ENCODE results near the gene DYNLL2. TPM values are rescaled to one million over a fixed set of nuclear protein-coding genes. Genes with fewer than 3 reads are reported as not detected.

Gene DYNLL2
- total RNA-seq, 1 experiment from 2014 or later: 38.7 TPM

- Histone ChIP-seq H3K23me2 (ENCODE audit: insufficient read length, low read depth, low read length, poor library complexity, severe bottlenecking) (no peaks in the 10 kb centered on the region), H3K18ac (ENCODE audit: insufficient read length, low read depth, low read length) (no peak overlapping the region), H3K23ac (ENCODE audit: insufficient read length, low read depth, low read length) (no peak overlapping the region), H3K9me3 (ENCODE audit: control insufficient read depth, low read depth, low read length) (no peaks in the 10 kb centered on the region), H3K56ac (ENCODE audit: insufficient read length, low read depth, low read length) (no peak overlapping the region), H2AK5ac (ENCODE audit: insufficient read length, low read length) (no peak overlapping the region), H3K4me1 (ENCODE audit: insufficient read depth, low read length) (no peaks in the 10 kb centered on the region; the same call in 1 of the 2 replicates), H2BK120ac (ENCODE audit: low read depth, low read length, poor library complexity, severe bottlenecking) (no peak overlapping the region), H2AFZ (ENCODE audit: low read length) (no peak overlapping the region), H3K4me2 (ENCODE audit: insufficient read depth, insufficient read length, low read length) (no peak overlapping the region), H3K27me3 (ENCODE audit: insufficient read depth, low read length) (no peaks in the 10 kb centered on the region), H2BK12ac (ENCODE audit: insufficient read length, low read depth, low read length) (no peak overlapping the region), H4K20me1 (ENCODE audit: control insufficient read depth, insufficient read depth, insufficient read length) (no peaks in the 10 kb centered on the region), H3K14ac (ENCODE audit: insufficient read depth, low read length) (no peak overlapping the region), H3K4ac (ENCODE audit: low read depth, low read length) (no peak overlapping the region), H4K5ac (ENCODE audit: insufficient read length, low read depth, low read length) (no peak overlapping the region), H2BK15ac (ENCODE audit: low read depth, low read length) (no peak overlapping the region), H3K9ac (ENCODE audit: extremely low read depth, insufficient read length, low read length) (no peak overlapping the region), H4K8ac (replicated peaks; ENCODE audit: insufficient read length, low read depth, low read length) (no peak overlapping the region), H3K79me1 (ENCODE audit: insufficient read depth, low read depth, low read length, poor library complexity, severe bottlenecking) (no peaks in the 10 kb centered on the region), H2BK20ac (ENCODE audit: low read depth, low read length, poor library complexity, severe bottlenecking) (no peak overlapping the region), H4K91ac (ENCODE audit: insufficient read length, low read depth, low read length) (no peak overlapping the region), H3K27ac (ENCODE audit: insufficient read length, low read depth, low read length) (no peak overlapping the region), H3T11ph (ENCODE audit: low read length) (no peak overlapping the region), H3K79me2 (ENCODE audit: insufficient read depth, low read length) (no peaks in the 10 kb centered on the region), H2BK5ac (ENCODE audit: insufficient read length, low read length) (no peak overlapping the region)
- H3K9me3 Mint-ChIP-seq: no peaks in the 10 kb centered on the region
- H3K27ac Mint-ChIP-seq: no peak overlapping the region
- H3K36me3 Mint-ChIP-seq (ENCODE audit: insufficient read depth in 1 of 3, low read depth in 3 of 3): no peaks in the 10 kb centered on the region
- peaks cover 22% of the 10 kb centered on the region for H3K27me3 Mint-ChIP-seq (ENCODE audit: low read depth)
- H3K4me1 Mint-ChIP-seq: peaks cover 6 to 20% of the 10 kb centered on the region in 2 experiments; a peak in 3 of 4 replicates
- H3K4me3 Mint-ChIP-seq: no peak overlapping the region
- DNase-seq: no peak
- TF ChIP-seq CTCF (conservative IDR thresholded peaks at IDR 0.05): no peak
- no CpG with 5 or more reads among the region's 9 CpGs for WGBS (ENCODE audit: extremely low coverage, insufficient read length, low lambda C conversion rate)
Measured at GRCh38 chr17:58060596-58061191, 22.5 kb upstream of the DYNLL2 start.

All from H9 (cell line).